HG03159 (cell line): ENCODE data around the gene MEX3B.
"Not testable (repeated sequence)": the region's sequence is repeated elsewhere in the genome, so short reads cannot be mapped to it uniquely, and the experiment has no call there.

Experiments
- ATAC-seq: cut with Tn5 transposase; IDR thresholded peaks from one replicate; pipeline ENCODE4 v1.9.1; 2021; ENCODE audit warnings: mild to moderate bottlenecking, moderate library complexity; ENCODE audit not compliant: unreplicated experiment

MEX3B gene

GRCh38 chr15:82014989-82015388, 30.8 kb downstream of the MEX3B start:
- ATAC-seq = no peak

GRCh38 chr15:82012908-82013307, 32.9 kb downstream of the MEX3B start:
- no peak for ATAC-seq

DNA sequence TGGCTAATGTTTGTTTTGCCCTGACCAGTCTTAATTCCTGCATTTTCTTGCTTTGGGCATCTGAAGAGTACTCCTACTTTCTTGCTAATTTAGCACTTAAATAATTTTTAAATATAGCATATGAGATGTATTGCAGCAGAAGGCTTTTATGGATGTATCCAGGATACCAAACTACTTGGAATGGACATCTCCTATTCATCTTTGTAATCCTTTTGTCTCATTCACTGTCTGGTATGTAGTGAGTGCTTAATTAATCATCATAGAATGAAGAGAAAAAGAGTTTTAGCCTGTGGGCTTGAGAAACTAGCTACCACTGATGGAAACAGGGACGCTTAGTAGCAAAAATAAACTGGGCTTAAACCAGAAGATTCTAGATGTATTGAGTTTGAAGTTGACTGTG, 40.6 kb downstream of the MEX3B start:
- ATAC-seq = no peak

DNA sequence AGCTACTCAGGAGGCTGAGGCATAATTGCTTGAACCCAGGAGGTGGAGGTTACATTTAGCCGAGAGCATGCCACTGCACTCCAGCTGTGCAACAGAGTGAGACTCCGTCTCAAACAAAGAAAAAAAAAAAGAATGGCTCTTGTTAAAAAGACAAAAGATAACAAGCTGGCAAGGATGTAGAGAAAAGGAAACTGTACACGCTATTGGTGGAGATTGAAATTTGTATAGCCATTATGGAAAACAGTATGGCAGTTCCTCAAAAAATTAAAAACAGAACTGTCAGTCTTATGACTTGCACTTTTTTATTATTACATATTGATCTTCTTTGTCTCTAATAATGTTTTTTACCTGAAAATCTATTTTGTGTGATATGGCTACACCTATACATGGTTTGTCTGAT, 41.9 kb downstream of the MEX3B start:
- ATAC-seq = no peak

DNA sequence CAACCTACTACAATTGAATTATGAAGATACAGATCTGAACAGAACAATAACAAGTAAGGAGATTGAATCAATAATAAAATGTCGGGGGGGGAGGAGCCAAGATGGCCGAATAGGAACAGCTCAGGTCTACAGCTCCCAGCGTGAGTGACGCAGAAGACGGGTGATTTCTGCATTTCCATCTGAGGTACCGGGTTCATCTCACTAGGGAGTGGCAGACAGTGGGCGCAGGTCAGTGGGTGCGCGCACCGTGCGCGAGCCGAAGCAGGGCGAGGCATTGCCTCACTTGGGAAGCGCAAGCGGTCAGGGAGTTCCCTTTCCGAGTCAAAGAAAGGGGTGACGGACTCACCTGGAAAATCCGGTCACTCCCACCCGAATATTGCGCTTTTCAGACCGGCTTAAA, 50.7 kb downstream of the MEX3B start:
- ATAC-seq = not testable (repeated sequence)

GRCh38 chr15:81992523-81992922, 53.3 kb downstream of the MEX3B start:
- ATAC-seq = no peak
